ENCODE results near the gene ACVR1B. TPM values are rescaled to one million over a fixed set of nuclear protein-coding genes. Genes with fewer than 3 reads are reported as not detected.
A peak's percentile ranks its signal among the peaks of the same experiment; 100 is the strongest.

ACVR1B gene
- total and polyA plus RNA-seq, 4 donors, result 4.0 to 21.9 (median 12.0) TPM

DNA sequence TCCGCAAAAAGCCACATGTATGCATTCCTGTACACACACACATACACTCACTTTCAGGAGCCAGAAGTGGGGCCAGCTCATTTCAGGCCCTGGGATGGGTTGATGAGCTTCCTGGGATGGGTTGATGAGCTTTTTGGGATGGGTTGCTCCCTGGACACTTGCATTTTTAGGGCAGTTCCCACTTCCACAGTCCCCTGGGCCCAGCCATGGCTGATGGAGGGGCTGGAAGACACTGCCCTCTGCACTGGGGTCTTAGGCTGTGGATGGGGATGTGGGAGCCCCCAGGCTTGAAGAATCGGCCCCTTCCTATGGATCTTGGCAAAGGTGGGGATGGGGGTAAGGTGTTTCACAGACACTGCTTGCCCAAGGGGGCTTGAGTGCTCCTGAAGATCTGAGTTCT lies 31.5 kb upstream of the ACVR1B start:
- TF ChIP-seq, protein P1, sequence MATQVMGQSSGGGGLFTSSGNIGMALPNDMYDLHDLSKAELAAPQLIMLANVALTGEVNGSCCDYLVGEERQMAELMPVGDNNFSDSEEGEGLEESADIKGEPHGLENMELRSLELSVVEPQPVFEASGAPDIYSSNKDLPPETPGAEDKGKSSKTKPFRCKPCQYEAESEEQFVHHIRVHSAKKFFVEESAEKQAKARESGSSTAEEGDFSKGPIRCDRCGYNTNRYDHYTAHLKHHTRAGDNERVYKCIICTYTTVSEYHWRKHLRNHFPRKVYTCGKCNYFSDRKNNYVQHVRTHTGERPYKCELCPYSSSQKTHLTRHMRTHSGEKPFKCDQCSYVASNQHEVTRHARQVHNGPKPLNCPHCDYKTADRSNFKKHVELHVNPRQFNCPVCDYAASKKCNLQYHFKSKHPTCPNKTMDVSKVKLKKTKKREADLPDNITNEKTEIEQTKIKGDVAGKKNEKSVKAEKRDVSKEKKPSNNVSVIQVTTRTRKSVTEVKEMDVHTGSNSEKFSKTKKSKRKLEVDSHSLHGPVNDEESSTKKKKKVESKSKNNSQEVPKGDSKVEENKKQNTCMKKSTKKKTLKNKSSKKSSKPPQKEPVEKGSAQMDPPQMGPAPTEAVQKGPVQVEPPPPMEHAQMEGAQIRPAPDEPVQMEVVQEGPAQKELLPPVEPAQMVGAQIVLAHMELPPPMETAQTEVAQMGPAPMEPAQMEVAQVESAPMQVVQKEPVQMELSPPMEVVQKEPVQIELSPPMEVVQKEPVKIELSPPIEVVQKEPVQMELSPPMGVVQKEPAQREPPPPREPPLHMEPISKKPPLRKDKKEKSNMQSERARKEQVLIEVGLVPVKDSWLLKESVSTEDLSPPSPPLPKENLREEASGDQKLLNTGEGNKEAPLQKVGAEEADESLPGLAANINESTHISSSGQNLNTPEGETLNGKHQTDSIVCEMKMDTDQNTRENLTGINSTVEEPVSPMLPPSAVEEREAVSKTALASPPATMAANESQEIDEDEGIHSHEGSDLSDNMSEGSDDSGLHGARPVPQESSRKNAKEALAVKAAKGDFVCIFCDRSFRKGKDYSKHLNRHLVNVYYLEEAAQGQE (IDR thresholded peaks at IDR 0.05), result no peak
- no peak for TF ChIP-seq RAD21 (IDR thresholded peaks at IDR 0.05)
- no peak for TF ChIP-seq TAF1 (conservative IDR thresholded peaks at IDR 0.05)
- no peak for TF ChIP-seq FOXA1 (IDR thresholded peaks at IDR 0.05)
- no peak for TF ChIP-seq SP1 (IDR thresholded peaks at IDR 0.05)
- no peak for TF ChIP-seq RXRA (IDR thresholded peaks at IDR 0.05)
- TF ChIP-seq EGR1 (IDR thresholded peaks at IDR 0.05; ENCODE audit: low read depth in 2 of 2), result no peak
- TF ChIP-seq FOXA2 (IDR thresholded peaks at IDR 0.05), result no peak
- no peak for TF ChIP-seq MAX (IDR thresholded peaks at IDR 0.05)
- TF ChIP-seq GABPA (IDR thresholded peaks at IDR 0.05 in 1 of 2, conservative IDR thresholded peaks at IDR 0.05 in 1 of 2), result no peak
- TF ChIP-seq, protein P2, sequence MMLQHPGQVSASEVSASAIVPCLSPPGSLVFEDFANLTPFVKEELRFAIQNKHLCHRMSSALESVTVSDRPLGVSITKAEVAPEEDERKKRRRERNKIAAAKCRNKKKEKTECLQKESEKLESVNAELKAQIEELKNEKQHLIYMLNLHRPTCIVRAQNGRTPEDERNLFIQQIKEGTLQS (IDR thresholded peaks at IDR 0.05), result no peak
- TF ChIP-seq HNF4A (conservative IDR thresholded peaks at IDR 0.05), result no peak
- Histone ChIP-seq H3K9ac (ENCODE audit: low read depth in 1 of 2, low read length in 2 of 2) (no peak overlapping the region), H3K27me3 (ENCODE audit: control insufficient read depth in 4 of 4, insufficient read depth in 4 of 4, low read length in 3 of 4) (no peaks in the 10 kb centered on the region), H3K36me3 (ENCODE audit: control insufficient read depth in 4 of 4, insufficient read depth in 3 of 4, low read depth in 1 of 4, low read length in 3 of 4) (no peaks in the 10 kb centered on the region), H3K9me3 (ENCODE audit: control insufficient read depth in 4 of 4, low read length in 3 of 4) (no peaks in the 10 kb centered on the region), H3K27ac (ENCODE audit: low read depth in 1 of 2, low read length in 2 of 2) (no peak overlapping the region), H3K4me1 (ENCODE audit: control insufficient read depth in 4 of 4, insufficient read depth in 4 of 4, low read length in 3 of 4) (peaks cover 17 to 38% (median 28%) of the 10 kb centered on the region in 4 donors), H3K4me3 (ENCODE audit: low read depth in 1 of 3, low read length in 3 of 3) (no peak overlapping the region)
- WGBS, result 94% methylated on average over 2 of the region's 2 CpGs
- DNase-seq (ENCODE audit: low spot score), result no peak

GRCh38 chr12:51921017-51921725 lies 30.3 kb upstream of the ACVR1B start:
- H3K27ac ChIP-seq (ENCODE audit: low read depth in 1 of 2, low read length in 2 of 2), result peak overlapping the region; percentile 72 to 81
- H3K27me3 ChIP-seq (ENCODE audit: control insufficient read depth in 4 of 4, insufficient read depth in 4 of 4, low read length in 3 of 4), result no peaks in the 10 kb centered on the region
- H3K4me3 ChIP-seq (ENCODE audit: low read depth in 1 of 3, low read length in 3 of 3), result no peak overlapping the region
- WGBS, result 31% methylated on average over 7 of the region's 7 CpGs
- no peaks in the 10 kb centered on the region for H3K36me3 ChIP-seq (ENCODE audit: control insufficient read depth in 4 of 4, insufficient read depth in 3 of 4, low read depth in 1 of 4, low read length in 3 of 4)
- TF ChIP-seq NR2F2 (IDR thresholded peaks at IDR 0.05), result peak; percentile 90
- no peak for TF ChIP-seq CTCF (IDR thresholded peaks at IDR 0.05; ENCODE audit: low read depth, low read length, missing input control)
- no peak for TF ChIP-seq ZBTB33 (IDR thresholded peaks at IDR 0.05)
- no peak for TF ChIP-seq TAF1 (conservative IDR thresholded peaks at IDR 0.05)
- TF ChIP-seq FOXA2 (IDR thresholded peaks at IDR 0.05), result no peak
- TF ChIP-seq, protein P2 (IDR thresholded peaks at IDR 0.05), result no peak
- TF ChIP-seq JUND (IDR thresholded peaks at IDR 0.05), result peak in 1 of 2 donors; percentile 37
- peak in 1 of 2 donors; percentile 15 for TF ChIP-seq GABPA (IDR thresholded peaks at IDR 0.05 in 1 of 2, conservative IDR thresholded peaks at IDR 0.05 in 1 of 2)
- TF ChIP-seq RXRA (IDR thresholded peaks at IDR 0.05), result peak; percentile 92 to 98
- TF ChIP-seq RAD21 (IDR thresholded peaks at IDR 0.05), result peak; percentile 19 to 57
- TF ChIP-seq HNF4G (IDR thresholded peaks at IDR 0.05), result peak; percentile 82
- no peak for TF ChIP-seq MAX (IDR thresholded peaks at IDR 0.05)
- TF ChIP-seq, protein P1 (IDR thresholded peaks at IDR 0.05), result peak; percentile 57
- peak; percentile 88 to 94 for TF ChIP-seq HNF4A (conservative IDR thresholded peaks at IDR 0.05)
- TF ChIP-seq YY1 (IDR thresholded peaks at IDR 0.05), result no peak
- no peak for TF ChIP-seq FOXA1 (IDR thresholded peaks at IDR 0.05)
- TF ChIP-seq EGR1 (IDR thresholded peaks at IDR 0.05; ENCODE audit: low read depth in 2 of 2), result no peak
- peak; percentile 91 for TF ChIP-seq SP1 (IDR thresholded peaks at IDR 0.05)
- no peaks in the 10 kb centered on the region for H3K9me3 ChIP-seq (ENCODE audit: control insufficient read depth in 4 of 4, low read length in 3 of 4)
- H3K4me1 ChIP-seq (ENCODE audit: control insufficient read depth in 4 of 4, insufficient read depth in 4 of 4, low read length in 3 of 4), result peaks cover 17 to 38% (median 28%) of the 10 kb centered on the region in 4 donors
- H3K9ac ChIP-seq (ENCODE audit: low read depth in 1 of 2, low read length in 2 of 2), result no peak overlapping the region
- no peak for DNase-seq (ENCODE audit: low spot score)

Data from liver (tissue), 9 donors.